ENCODE results near the gene DRD5.

DRD5 gene

DNA sequence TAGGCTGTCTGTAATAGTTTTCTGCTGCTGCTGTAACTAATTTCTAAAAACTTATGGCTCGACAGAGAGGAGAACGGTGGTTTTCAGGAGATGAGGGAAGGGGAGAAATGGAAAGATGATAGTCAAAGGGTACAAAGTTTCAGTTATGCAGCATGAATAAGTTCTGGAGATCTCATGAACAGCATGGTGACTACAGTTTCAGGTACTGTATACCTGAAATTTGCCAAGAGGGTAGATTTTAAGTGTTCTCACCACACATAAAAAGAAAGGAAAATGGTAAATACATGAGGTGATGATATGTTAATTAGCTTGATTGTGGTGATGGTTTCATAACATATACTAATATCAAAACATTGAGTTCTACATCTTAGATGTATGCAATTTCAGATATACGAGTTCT is 34.9 kb downstream of the DRD5 start:
- Histone ChIP-seq H3K4me1 (ENCODE audit: insufficient read depth, poor library complexity, severe bottlenecking) (no peaks in the 10 kb centered on the region), H3K9me3 (ENCODE audit: severe bottlenecking) (no peaks in the 10 kb centered on the region), H3K4me3 (ENCODE audit: severe bottlenecking) (no peak overlapping the region), H3K27me3 (ENCODE audit: insufficient read depth, poor library complexity, severe bottlenecking) (no peaks in the 10 kb centered on the region), H3K36me3 (ENCODE audit: low read depth) (peaks cover 5% of the 10 kb centered on the region; the same call in 1 of the 2 replicates), H3K27ac (ENCODE audit: poor library complexity, severe bottlenecking) (no peak overlapping the region)
- DNase-seq (ENCODE audit: low spot score) (no peak), ATAC-seq (ENCODE audit: low read depth) (no peak)
- TF ChIP-seq, protein P1, sequence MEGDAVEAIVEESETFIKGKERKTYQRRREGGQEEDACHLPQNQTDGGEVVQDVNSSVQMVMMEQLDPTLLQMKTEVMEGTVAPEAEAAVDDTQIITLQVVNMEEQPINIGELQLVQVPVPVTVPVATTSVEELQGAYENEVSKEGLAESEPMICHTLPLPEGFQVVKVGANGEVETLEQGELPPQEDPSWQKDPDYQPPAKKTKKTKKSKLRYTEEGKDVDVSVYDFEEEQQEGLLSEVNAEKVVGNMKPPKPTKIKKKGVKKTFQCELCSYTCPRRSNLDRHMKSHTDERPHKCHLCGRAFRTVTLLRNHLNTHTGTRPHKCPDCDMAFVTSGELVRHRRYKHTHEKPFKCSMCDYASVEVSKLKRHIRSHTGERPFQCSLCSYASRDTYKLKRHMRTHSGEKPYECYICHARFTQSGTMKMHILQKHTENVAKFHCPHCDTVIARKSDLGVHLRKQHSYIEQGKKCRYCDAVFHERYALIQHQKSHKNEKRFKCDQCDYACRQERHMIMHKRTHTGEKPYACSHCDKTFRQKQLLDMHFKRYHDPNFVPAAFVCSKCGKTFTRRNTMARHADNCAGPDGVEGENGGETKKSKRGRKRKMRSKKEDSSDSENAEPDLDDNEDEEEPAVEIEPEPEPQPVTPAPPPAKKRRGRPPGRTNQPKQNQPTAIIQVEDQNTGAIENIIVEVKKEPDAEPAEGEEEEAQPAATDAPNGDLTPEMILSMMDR (IDR thresholded peaks at IDR 0.05; ENCODE audit: poor library complexity, severe bottlenecking) = no peak

DNA sequence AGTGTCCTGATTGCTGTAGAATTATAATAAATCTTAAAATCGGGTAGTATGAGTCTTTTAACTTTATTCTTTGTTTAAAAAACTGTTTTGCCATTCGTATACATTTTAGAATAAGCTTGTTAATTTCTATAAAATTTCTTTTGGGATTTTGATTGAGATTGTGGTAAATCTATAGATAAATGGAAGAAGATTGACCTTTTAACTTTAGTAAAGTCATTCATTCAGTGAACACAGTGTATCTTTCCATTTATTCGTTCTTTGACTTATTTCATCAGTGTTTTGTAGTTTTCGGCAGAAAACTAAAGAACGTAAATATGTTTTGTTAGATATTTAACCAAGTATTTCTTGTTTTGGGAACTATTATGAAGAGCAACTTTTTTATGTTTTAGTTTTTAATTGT is 38.9 kb downstream of the DRD5 start:
- H3K27me3 ChIP-seq (ENCODE audit: insufficient read depth, poor library complexity, severe bottlenecking) = no peaks in the 10 kb centered on the region
- ATAC-seq (ENCODE audit: low read depth) = no peak
- no peaks in the 10 kb centered on the region for H3K9me3 ChIP-seq (ENCODE audit: severe bottlenecking)
- TF ChIP-seq, protein P1 (IDR thresholded peaks at IDR 0.05; ENCODE audit: poor library complexity, severe bottlenecking) = no peak
- H3K36me3 ChIP-seq (ENCODE audit: low read depth) = peaks cover 10% of the 10 kb centered on the region; the same call in 1 of the 2 replicates
- no peak for DNase-seq (ENCODE audit: low spot score)
- H3K4me1 ChIP-seq (ENCODE audit: insufficient read depth, poor library complexity, severe bottlenecking) = no peaks in the 10 kb centered on the region
- H3K27ac ChIP-seq (ENCODE audit: poor library complexity, severe bottlenecking) = no peak overlapping the region
- H3K4me3 ChIP-seq (ENCODE audit: severe bottlenecking) = no peak overlapping the region

DNA sequence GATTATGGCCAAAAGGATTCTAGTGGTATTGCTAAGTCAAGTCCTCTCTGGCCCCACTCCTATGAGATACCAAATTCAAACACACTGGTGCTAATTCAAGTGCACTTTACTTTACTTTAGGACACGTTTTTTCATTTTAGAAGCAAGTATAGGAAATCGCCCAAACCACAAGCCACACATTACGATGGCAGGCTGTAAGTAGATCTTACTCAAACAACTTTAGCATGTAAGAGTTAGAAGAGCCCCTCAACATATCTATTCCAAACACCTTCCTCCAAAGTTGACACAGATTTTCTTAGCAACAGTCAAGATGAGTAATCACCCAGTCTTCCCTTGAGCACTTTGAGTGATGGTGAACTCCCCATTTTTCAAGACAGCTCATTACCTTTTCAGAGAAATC is 43.6 kb downstream of the DRD5 start:
- TF ChIP-seq, protein P1 (IDR thresholded peaks at IDR 0.05; ENCODE audit: poor library complexity, severe bottlenecking) = no peak
- no peak for DNase-seq (ENCODE audit: low spot score)
- Histone ChIP-seq H3K36me3 (ENCODE audit: low read depth) (peaks cover 14% of the 10 kb centered on the region; the same call in 1 of the 2 replicates), H3K4me3 (ENCODE audit: severe bottlenecking) (no peak overlapping the region), H3K27ac (ENCODE audit: poor library complexity, severe bottlenecking) (no peak overlapping the region), H3K9me3 (ENCODE audit: severe bottlenecking) (no peaks in the 10 kb centered on the region), H3K4me1 (ENCODE audit: insufficient read depth, poor library complexity, severe bottlenecking) (no peaks in the 10 kb centered on the region), H3K27me3 (ENCODE audit: insufficient read depth, poor library complexity, severe bottlenecking) (no peaks in the 10 kb centered on the region)
- no peak for ATAC-seq (ENCODE audit: low read depth)

DNA sequence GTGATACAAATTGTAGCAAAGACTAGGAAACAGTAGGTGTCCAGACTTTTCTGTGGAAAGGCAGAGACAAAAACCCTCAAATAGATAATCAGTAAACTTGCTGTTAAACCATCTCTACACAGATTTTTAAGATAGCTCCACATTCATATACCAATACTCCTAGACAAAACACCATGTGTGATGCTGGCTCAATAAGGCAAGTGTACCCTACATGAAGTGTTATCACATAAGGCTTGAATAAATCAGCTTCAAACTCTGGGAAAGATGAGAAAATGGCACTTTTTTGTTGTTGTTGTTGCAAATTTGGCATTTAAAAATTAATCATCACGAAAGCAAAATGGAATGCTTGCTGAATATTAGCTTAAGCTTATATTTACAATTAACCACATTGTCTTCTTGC is 45.1 kb downstream of the DRD5 start:
- TF ChIP-seq, protein P1 (IDR thresholded peaks at IDR 0.05; ENCODE audit: poor library complexity, severe bottlenecking) = no peak
- Histone ChIP-seq H3K9me3 (ENCODE audit: severe bottlenecking) (no peaks in the 10 kb centered on the region), H3K4me1 (ENCODE audit: insufficient read depth, poor library complexity, severe bottlenecking) (no peaks in the 10 kb centered on the region), H3K27me3 (ENCODE audit: insufficient read depth, poor library complexity, severe bottlenecking) (no peaks in the 10 kb centered on the region), H3K36me3 (ENCODE audit: low read depth) (peaks cover 17% of the 10 kb centered on the region; the same call in 1 of the 2 replicates), H3K4me3 (ENCODE audit: severe bottlenecking) (no peak overlapping the region), H3K27ac (ENCODE audit: poor library complexity, severe bottlenecking) (no peak overlapping the region)
- ATAC-seq (ENCODE audit: low read depth) (no peak), DNase-seq (ENCODE audit: low spot score) (no peak)

- peaks cover 44% of the 10 kb centered on the region for H3K36me3 ChIP-seq (ENCODE audit: low read depth)
Measured at GRCh38 chr4:9832640-9833039, 51.2 kb downstream of the DRD5 start.

More at GRCh38 chr4:9832640-9833039, 51.2 kb downstream of the DRD5 start:
- Histone ChIP-seq H3K9me3 (ENCODE audit: severe bottlenecking) (no peaks in the 10 kb centered on the region), H3K27ac (ENCODE audit: poor library complexity, severe bottlenecking) (no peak overlapping the region), H3K4me3 (ENCODE audit: severe bottlenecking) (no peak overlapping the region), H3K4me1 (ENCODE audit: insufficient read depth, poor library complexity, severe bottlenecking) (no peaks in the 10 kb centered on the region), H3K27me3 (ENCODE audit: insufficient read depth, poor library complexity, severe bottlenecking) (no peaks in the 10 kb centered on the region)
- TF ChIP-seq, protein P1 (IDR thresholded peaks at IDR 0.05; ENCODE audit: poor library complexity, severe bottlenecking) = no peak
- DNase-seq (ENCODE audit: low spot score) (no peak), ATAC-seq (ENCODE audit: low read depth) (no peak)

Data from RWPE2 (cell line).